Measurements from ENCODE around the gene PCDH15. TPM values are rescaled to one million over a fixed set of nuclear protein-coding genes. Genes with fewer than 3 reads are reported as not detected.

The PCDH15 gene
- total RNA-seq, 4 donors from 2014 or later: 0.70 to 2.3 TPM; not detected in 2

DNA sequence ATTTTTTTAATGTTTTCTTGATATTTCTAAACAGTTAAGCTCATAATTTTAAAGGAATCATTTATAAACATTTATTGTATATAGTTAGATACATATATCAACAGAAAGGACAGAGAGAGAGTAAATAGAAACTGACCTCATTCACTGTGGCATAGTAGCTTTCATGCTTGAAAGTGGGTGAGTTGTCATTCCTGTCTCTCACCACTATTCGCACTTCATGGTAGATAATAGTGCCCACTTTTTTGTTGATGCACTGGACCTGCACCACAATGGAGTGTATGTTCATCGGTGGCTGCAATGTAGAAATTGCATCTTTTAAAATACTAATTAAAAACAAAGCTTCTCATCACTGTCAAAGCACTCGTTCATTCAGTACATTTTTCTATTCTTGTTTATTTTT lies 432.0 kb downstream of the PCDH15 start:
- Histone ChIP-seq H3K9me3 (no peaks in the 10 kb centered on the region), H3K27me3 (no peaks in the 10 kb centered on the region), H3K36me3 (peaks cover 0 to 4% of the 10 kb centered on the region in 2 donors), H3K4me3 (no peak overlapping the region), H3K4me1 (no peaks in the 10 kb centered on the region), H3K27ac (no peak overlapping the region)
- no peak for DNase-seq
- TF ChIP-seq POLR2A (IDR thresholded peaks at IDR 0.05): no peak
- TF ChIP-seq, protein P1, sequence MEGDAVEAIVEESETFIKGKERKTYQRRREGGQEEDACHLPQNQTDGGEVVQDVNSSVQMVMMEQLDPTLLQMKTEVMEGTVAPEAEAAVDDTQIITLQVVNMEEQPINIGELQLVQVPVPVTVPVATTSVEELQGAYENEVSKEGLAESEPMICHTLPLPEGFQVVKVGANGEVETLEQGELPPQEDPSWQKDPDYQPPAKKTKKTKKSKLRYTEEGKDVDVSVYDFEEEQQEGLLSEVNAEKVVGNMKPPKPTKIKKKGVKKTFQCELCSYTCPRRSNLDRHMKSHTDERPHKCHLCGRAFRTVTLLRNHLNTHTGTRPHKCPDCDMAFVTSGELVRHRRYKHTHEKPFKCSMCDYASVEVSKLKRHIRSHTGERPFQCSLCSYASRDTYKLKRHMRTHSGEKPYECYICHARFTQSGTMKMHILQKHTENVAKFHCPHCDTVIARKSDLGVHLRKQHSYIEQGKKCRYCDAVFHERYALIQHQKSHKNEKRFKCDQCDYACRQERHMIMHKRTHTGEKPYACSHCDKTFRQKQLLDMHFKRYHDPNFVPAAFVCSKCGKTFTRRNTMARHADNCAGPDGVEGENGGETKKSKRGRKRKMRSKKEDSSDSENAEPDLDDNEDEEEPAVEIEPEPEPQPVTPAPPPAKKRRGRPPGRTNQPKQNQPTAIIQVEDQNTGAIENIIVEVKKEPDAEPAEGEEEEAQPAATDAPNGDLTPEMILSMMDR (IDR thresholded peaks at IDR 0.05): no peak
- intact Hi-C loops (cut with DNase I; ENCODE audit: low total_unique reads): no loop called here

DNA sequence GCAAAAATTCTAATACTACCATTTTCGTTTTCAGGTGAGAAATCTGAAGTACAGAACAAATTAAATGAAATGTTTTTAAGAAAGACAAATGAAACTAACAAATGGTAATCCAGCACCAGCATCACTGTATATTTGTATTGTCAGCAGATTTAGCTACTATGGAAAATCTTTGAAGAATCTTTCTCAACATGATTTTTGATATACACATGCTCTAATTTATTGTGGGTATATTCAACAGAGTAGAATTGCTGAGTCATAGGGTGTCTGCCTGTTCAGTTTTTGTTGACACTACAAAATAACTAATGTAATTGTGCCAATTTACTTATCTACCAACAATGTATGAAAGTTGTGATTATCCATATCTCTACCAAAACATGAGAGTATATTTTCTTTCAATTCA lies 437.6 kb downstream of the PCDH15 start:
- intact Hi-C loops (cut with DNase I; ENCODE audit: low total_unique reads): no loop called here
- peaks cover 0 to 3% of the 10 kb centered on the region in 2 donors for H3K9me3 ChIP-seq
- H3K27me3 ChIP-seq: no peaks in the 10 kb centered on the region

DNA sequence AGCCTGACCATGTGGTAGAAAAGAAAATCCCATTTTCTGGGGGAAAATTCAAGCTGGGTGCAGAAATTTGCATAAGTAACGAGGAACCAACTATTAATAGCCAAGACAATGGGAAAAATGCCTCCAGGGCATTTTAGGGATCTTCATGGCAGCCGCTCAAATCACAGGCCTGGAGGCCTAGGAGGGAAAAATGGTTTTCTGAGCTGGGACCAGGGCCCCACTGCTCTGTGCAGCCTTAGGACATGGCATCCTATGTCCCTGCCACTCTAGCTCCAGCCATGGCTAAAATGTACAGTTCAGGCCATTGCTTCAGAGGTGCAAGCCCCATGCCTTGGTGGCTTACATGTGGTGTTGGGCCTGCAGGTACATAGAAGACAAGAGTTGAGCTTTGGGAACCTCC lies 459.0 kb downstream of the PCDH15 start:
- no peak overlapping the region for H3K27ac ChIP-seq
- H3K4me3 ChIP-seq: no peak overlapping the region
- no peaks in the 10 kb centered on the region for H3K9me3 ChIP-seq
- H3K27me3 ChIP-seq: no peaks in the 10 kb centered on the region
- no peaks in the 10 kb centered on the region for H3K4me1 ChIP-seq
- TF ChIP-seq, protein P1 (IDR thresholded peaks at IDR 0.05): no peak
- no peak for TF ChIP-seq POLR2A (IDR thresholded peaks at IDR 0.05)
- no peaks in the 10 kb centered on the region for H3K36me3 ChIP-seq
- intact Hi-C loops (cut with DNase I; ENCODE audit: low total_unique reads): no loop called here
- no peak for DNase-seq

More for the DNA sequence above, 437.6 kb downstream of the PCDH15 start:
- no peak for DNase-seq
- no peak overlapping the region for H3K27ac ChIP-seq
- H3K4me3 ChIP-seq: no peak overlapping the region
- H3K36me3 ChIP-seq: peaks cover 0 to 4% of the 10 kb centered on the region in 2 donors
- TF ChIP-seq POLR2A (IDR thresholded peaks at IDR 0.05): no peak
- TF ChIP-seq, protein P1 (IDR thresholded peaks at IDR 0.05): no peak
- H3K4me1 ChIP-seq: no peaks in the 10 kb centered on the region

DNA sequence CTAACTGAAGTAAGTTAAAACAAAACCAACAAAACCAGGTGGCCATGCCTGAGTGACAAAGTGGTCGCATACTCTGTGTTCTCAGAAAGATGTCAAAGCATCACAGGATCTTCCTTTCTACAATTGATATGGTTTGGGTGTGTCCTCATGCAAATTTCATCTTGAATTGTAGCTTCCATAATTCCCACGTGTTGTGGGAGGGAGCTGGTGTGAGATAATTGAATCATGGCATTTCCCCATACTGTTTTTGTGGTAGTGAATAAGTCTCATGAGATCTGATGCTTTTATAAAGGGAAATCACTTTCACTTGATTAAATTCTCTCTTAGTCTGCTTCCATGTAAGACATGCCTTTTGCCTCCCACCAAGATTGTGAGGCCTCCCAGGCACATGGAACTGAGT lies 465.7 kb downstream of the PCDH15 start:
- DNase-seq: no peak
- Histone ChIP-seq H3K27me3 (no peaks in the 10 kb centered on the region), H3K27ac (no peak overlapping the region), H3K4me3 (no peak overlapping the region), H3K36me3 (no peaks in the 10 kb centered on the region), H3K4me1 (no peaks in the 10 kb centered on the region), H3K9me3 (no peaks in the 10 kb centered on the region)
- no peak for TF ChIP-seq POLR2A (IDR thresholded peaks at IDR 0.05)
- TF ChIP-seq, protein P1 (IDR thresholded peaks at IDR 0.05): no peak
- intact Hi-C loops (cut with DNase I; ENCODE audit: low total_unique reads): no loop called here

DNA sequence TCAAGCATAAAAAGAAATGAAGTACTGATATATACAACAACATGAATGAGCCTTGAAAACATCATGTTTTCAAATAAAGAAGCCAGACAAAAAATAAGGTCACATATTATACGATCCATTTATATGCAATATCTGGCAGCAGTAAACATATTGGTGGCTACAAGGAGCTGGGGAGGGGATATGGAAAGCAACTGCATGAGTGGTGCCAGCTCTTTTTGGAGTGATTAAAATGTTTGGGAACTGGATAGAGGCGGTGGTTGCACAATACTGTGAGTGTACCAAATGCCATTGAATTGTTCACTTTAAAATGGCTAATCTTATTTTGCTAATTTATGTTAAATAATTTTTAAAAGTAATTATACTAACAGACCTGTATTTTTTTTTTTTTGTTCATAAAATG lies 481.7 kb downstream of the PCDH15 start:
- Histone ChIP-seq H3K4me3 (no peak overlapping the region), H3K27me3 (no peaks in the 10 kb centered on the region), H3K9me3 (no peaks in the 10 kb centered on the region), H3K27ac (no peak overlapping the region), H3K36me3 (no peaks in the 10 kb centered on the region), H3K4me1 (no peaks in the 10 kb centered on the region)
- intact Hi-C loops (cut with DNase I; ENCODE audit: low total_unique reads): no loop called here
- TF ChIP-seq, protein P1 (IDR thresholded peaks at IDR 0.05): no peak
- TF ChIP-seq POLR2A (IDR thresholded peaks at IDR 0.05): no peak
- no peak for DNase-seq
